K562 (cell line): Measurements from ENCODE around the gene CHML. TPM values are rescaled to one million over a fixed set of nuclear protein-coding genes. Genes with fewer than 3 reads are reported as not detected.

Experiments
- ATF1 ChIP-seq, 2 experiments: fragments of 450-650 bp in 1 of 2; IDR thresholded peaks; 2 replicates each; pipeline ENCODE4 v1.6.1; 2016; ENCODE audit warnings: missing compliant biosample characterization in 1 of 2, missing genetic modification characterization in 1 of 2
- CHD2 ChIP-seq: IDR thresholded peaks from 2 replicates; pipeline ENCODE4 v1.6.1; 2011; ENCODE audit warnings: low read depth, low read length
- HOMEZ ChIP-seq: fragments of 250-450 bp; sonication (Bioruptor Pico); IDR thresholded peaks from 2 replicates; pipeline ENCODE4 v1.4.0; 2020; ENCODE audit warnings: mild to moderate bottlenecking, moderate library complexity
- KLF13 ChIP-seq: fragments of 450-650 bp; IDR thresholded peaks from 2 replicates; pipeline ENCODE4 v1.6.1; 2016; ENCODE audit warnings: missing genetic modification characterization, low read depth, mild to moderate bottlenecking, missing compliant biosample characterization, moderate library complexity, borderline replicate concordance
- NFATC3 ChIP-seq: fragments of 450-650 bp; IDR thresholded peaks from 2 replicates; pipeline ENCODE4 v1.6.1; 2017; ENCODE audit warnings: mild to moderate bottlenecking
- NFXL1 ChIP-seq: fragments of 450-650 bp; formaldehyde crosslinking; IDR thresholded peaks from 2 replicates; pipeline ENCODE4 v1.4.0; 2021; ENCODE audit warnings: mild to moderate bottlenecking
- RCOR1 ChIP-seq, 2 experiments: IDR thresholded peaks; 2 replicates each; pipeline ENCODE4 v1.6.1; 2012; ENCODE audit warnings: low read depth in 2 of 2, low read length in 2 of 2, borderline replicate concordance in 1 of 2, improper control_type of control experiment in 1 of 2
- ZMIZ1 ChIP-seq, 2 experiments: fragments of 150-350 bp in 1 of 2; IDR thresholded peaks; 2 replicates each; pipeline ENCODE4 v1.6.1; 2012 to 2016; ENCODE audit warnings: low read depth in 2 of 2, low read length in 2 of 2, mild to moderate bottlenecking in 1 of 2, moderate library complexity in 1 of 2
- polyA plus RNA-seq, 8 experiments: library from polyadenylated mRNA; depleted of rRNA in 4 of 8; stranded (reverse) in 5 of 8; unstranded in 3 of 8; fragments of >200 nt; fragmentation: Nextera tagmentation in 2 of 8; fragmentation: Illumina TruSeq in 1 of 8; extraction: Ambion mirVana in 2 of 8; extraction: Trizol in 1 of 8; gene quantifications; 2 replicates each; pipeline versions ENCODE4 v1.2.1 to v1.2.3, GENCODE V29; 2011 to 2014; ENCODE audit warnings: inconsistent platforms in 1 of 8, missing spikeins in 1 of 8
- total RNA-seq, 7 experiments: library from RNA; depleted of rRNA in 6 of 7; stranded (reverse); fragments of >200 nt in 6 of 7; fragmentation: Illumina TruSeq in 2 of 7; extraction: Trizol in 2 of 7; gene quantifications; 2 replicates each; pipeline versions ENCODE4 v1.2.1 to v1.2.3, GENCODE V29; 2011 to 2021; ENCODE audit warnings: low replicate concordance in 1 of 7
- TF ChIP-seq, protein P1 (sequence below): fragments of 450-650 bp; IDR thresholded peaks from 2 replicates; pipeline ENCODE4 v1.6.1; 2018; ENCODE audit not compliant: partially characterized antibody

CHML gene
- total and polyA plus RNA-seq, 9 of the 15 experiments (the other 6 are each of a cell fraction or from before 2014, with no cell fraction given), result 13.0 to 88.3 (median 62.8) TPM

DNA sequence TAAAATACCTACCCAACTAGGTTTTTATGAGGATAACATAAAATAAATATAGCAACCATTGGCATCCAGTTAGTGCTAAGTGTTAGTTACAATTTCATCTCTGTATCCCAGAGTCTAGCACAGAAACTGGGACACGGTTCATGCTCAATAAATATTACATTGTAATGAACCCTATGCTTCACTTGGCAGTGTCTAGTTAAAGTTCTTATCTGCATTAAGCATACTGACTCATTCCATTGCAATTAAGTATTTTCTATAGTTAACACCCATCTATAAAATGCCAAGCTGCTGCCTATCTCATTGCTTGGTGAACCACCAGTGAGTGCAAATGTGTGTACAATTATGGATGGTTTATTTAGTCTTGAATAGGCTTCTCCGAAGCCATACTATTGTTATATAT lies 15.2 kb downstream of the CHML start (continued):
- TF ChIP-seq HOMEZ (no peak), ZMIZ1 (IDR thresholded peaks at IDR 0.05; ENCODE audit: low read depth in 2 of 2, low read length in 2 of 2) (no peak), RCOR1 (IDR thresholded peaks at IDR 0.05; ENCODE audit: borderline replicate concordance in 1 of 2, low read depth in 2 of 2, low read length in 2 of 2) (no peak), KLF13 (no peak), NFATC3 (no peak), NFXL1 (CRISPR knock-in tag) (no peak), CHD2 (no peak), ATF1 (CRISPR knock-in tag; IDR thresholded peaks at IDR 0.05) (no peak), ATF1 (tag; IDR thresholded peaks at IDR 0.05) (no peak)
- TF ChIP-seq, protein P1, sequence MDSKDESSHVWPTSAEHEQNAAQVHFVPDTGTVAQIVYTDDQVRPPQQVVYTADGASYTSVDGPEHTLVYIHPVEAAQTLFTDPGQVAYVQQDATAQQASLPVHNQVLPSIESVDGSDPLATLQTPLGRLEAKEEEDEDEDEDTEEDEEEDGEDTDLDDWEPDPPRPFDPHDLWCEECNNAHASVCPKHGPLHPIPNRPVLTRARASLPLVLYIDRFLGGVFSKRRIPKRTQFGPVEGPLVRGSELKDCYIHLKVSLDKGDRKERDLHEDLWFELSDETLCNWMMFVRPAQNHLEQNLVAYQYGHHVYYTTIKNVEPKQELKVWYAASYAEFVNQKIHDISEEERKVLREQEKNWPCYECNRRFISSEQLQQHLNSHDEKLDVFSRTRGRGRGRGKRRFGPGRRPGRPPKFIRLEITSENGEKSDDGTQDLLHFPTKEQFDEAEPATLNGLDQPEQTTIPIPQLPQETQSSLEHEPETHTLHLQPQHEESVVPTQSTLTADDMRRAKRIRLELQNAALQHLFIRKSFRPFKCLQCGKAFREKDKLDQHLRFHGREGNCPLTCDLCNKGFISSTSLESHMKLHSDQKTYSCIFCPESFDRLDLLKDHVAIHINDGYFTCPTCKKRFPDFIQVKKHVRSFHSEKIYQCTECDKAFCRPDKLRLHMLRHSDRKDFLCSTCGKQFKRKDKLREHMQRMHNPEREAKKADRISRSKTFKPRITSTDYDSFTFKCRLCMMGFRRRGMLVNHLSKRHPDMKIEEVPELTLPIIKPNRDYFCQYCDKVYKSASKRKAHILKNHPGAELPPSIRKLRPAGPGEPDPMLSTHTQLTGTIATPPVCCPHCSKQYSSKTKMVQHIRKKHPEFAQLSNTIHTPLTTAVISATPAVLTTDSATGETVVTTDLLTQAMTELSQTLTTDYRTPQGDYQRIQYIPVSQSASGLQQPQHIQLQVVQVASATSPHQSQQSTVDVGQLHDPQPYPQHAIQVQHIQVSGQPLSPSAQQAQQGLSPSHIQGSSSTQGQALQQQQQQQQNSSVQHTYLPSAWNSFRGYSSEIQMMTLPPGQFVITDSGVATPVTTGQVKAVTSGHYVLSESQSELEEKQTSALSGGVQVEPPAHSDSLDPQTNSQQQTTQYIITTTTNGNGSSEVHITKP, result no peak
